Tibial artery (tissue), 4 donors: ENCODE results near the gene RBM26.

ENCODE experiments used
- DNase-seq, 2 donors: peaks; one replicate each; pipeline ENCODE4 v3.0.0-alpha.2; 2019
- H3K27ac ChIP-seq, 2 donors: fragments of 200-600 bp; sonication (generic) in 1 of 2; 1 replicate in 1 of 2; 2 replicates in 1 of 2; pipeline ENCODE4 v1.5.1; 2018 to 2019; ENCODE audit warnings: mild to moderate bottlenecking in 1 of 2
- H3K27me3 ChIP-seq, 2 donors: fragments of 200-600 bp; sonication (generic) in 1 of 2; one replicate each; pipeline versions ENCODE4 v1.5.1 to v1.6.0; 2016 to 2019
- H3K36me3 ChIP-seq, 3 donors: fragments of 200-600 bp; sonication (generic) in 2 of 3; one replicate each; pipeline ENCODE4 v1.5.1; 2016 to 2019; ENCODE audit warnings: mild to moderate bottlenecking in 2 of 3
- H3K4me1 ChIP-seq, 4 donors: fragments of 200-600 bp; sonication (generic) in 2 of 4; 1 replicate in 3 of 4; 2 replicates in 1 of 4; pipeline ENCODE4 v1.5.1; 2016 to 2019
- H3K4me3 ChIP-seq, 2 donors: fragments of 200-600 bp; sonication (generic) in 1 of 2; 1 replicate in 1 of 2; 2 replicates in 1 of 2; pipeline ENCODE4 v1.5.1; 2018 to 2019; ENCODE audit warnings: mild to moderate bottlenecking in 2 of 2
- H3K9me3 ChIP-seq, 3 donors: fragments of 200-600 bp; sonication (generic) in 1 of 3; one replicate each; pipeline ENCODE4 v1.5.1; 2016 to 2019
- CTCF ChIP-seq, 2 experiments: fragments of 200-600 bp in 1 of 2; fragments of 450-650 bp in 1 of 2; IDR thresholded peaks; one replicate each; pipeline ENCODE4 v1.5.1; 2017 to 2019; ENCODE audit warnings: antibody characterized with exemption in 2 of 2, mild to moderate bottlenecking in 1 of 2, moderate library complexity in 1 of 2
- intact Hi-C: fragments of 100-400 bp; cut with DNase I; formaldehyde crosslinking; loops from one replicate; pipeline ENCODE4 v1.15.0; 2023; ENCODE audit warnings: low total_unique reads

Gene RBM26

GRCh38 chr13:79387853-79388252 lies 18.2 kb downstream of the RBM26 start:
- TF ChIP-seq CTCF (IDR thresholded peaks at IDR 0.05) = no peak
- H3K27ac ChIP-seq = no peak overlapping the region

GRCh38 chr13:79386125-79386826 lies 19.8 kb downstream of the RBM26 start:
- no peak for TF ChIP-seq CTCF (IDR thresholded peaks at IDR 0.05)
- H3K4me3 ChIP-seq = no peak overlapping the region
- DNase-seq = no peak
- no peaks in the 10 kb centered on the region for H3K27me3 ChIP-seq
- H3K36me3 ChIP-seq = no peaks in the 10 kb centered on the region
- H3K9me3 ChIP-seq = no peaks in the 10 kb centered on the region
- no peak overlapping the region for H3K27ac ChIP-seq
- intact Hi-C loops = no loop called here
- H3K4me1 ChIP-seq = peaks cover 0 to 24% (median 4%) of the 10 kb centered on the region in 4 donors

More at GRCh38 chr13:79387853-79388252, 18.2 kb downstream of the RBM26 start:
- H3K4me3 ChIP-seq = no peak overlapping the region
- intact Hi-C loops = no loop called here
- no peak for DNase-seq
- H3K4me1 ChIP-seq = peaks cover 0 to 27% (median 6%) of the 10 kb centered on the region in 4 donors
- H3K9me3 ChIP-seq = no peaks in the 10 kb centered on the region
- H3K36me3 ChIP-seq = no peaks in the 10 kb centered on the region
- no peaks in the 10 kb centered on the region for H3K27me3 ChIP-seq

GRCh38 chr13:79385694-79386093 lies 20.4 kb downstream of the RBM26 start:
- no peak overlapping the region for H3K4me3 ChIP-seq
- no peaks in the 10 kb centered on the region for H3K36me3 ChIP-seq
- TF ChIP-seq CTCF (IDR thresholded peaks at IDR 0.05) = no peak
- intact Hi-C loops = no loop called here
- DNase-seq = no peak
- no peaks in the 10 kb centered on the region for H3K9me3 ChIP-seq
- H3K4me1 ChIP-seq = peaks cover 0 to 24% (median 3%) of the 10 kb centered on the region in 4 donors
- H3K27me3 ChIP-seq = no peaks in the 10 kb centered on the region
- H3K27ac ChIP-seq = no peak overlapping the region

- intact Hi-C loops = no loop called here
- TF ChIP-seq CTCF (IDR thresholded peaks at IDR 0.05) = no peak
- DNase-seq = no peak
- Histone ChIP-seq H3K27me3 (no peaks in the 10 kb centered on the region), H3K4me1 (peaks cover 0 to 30% (median 3%) of the 10 kb centered on the region in 4 donors), H3K36me3 (no peaks in the 10 kb centered on the region), H3K4me3 (no peak overlapping the region), H3K9me3 (no peaks in the 10 kb centered on the region), H3K27ac (no peak overlapping the region)
These were observed 21.9 kb downstream of the RBM26 start for GRCh38 chr13:79384022-79384610.

GRCh38 chr13:79382545-79383275 lies 23.3 kb downstream of the RBM26 start:
- no peak overlapping the region for H3K27ac ChIP-seq
- no peak for DNase-seq
- H3K4me3 ChIP-seq = no peak overlapping the region
- intact Hi-C loops = no loop called here
- H3K27me3 ChIP-seq = no peaks in the 10 kb centered on the region
- peaks cover 0 to 26% (median 1%) of the 10 kb centered on the region in 4 donors for H3K4me1 ChIP-seq
- H3K36me3 ChIP-seq = peaks cover 3 to 9% (median 9%) of the 10 kb centered on the region in 3 donors
- H3K9me3 ChIP-seq = no peaks in the 10 kb centered on the region
- TF ChIP-seq CTCF (IDR thresholded peaks at IDR 0.05) = no peak
